GM20000 (cell line): ENCODE measurements around the gene ARHGEF19.
"Not testable (repeated sequence)": the region's sequence is repeated elsewhere in the genome, so short reads cannot be mapped to it uniquely, and the experiment has no call there.

ENCODE experiments used
- DNase-seq: peaks from one replicate; pipeline ENCODE4 v3.0.0; 2012; ENCODE audit warnings: low spot score
- CTCF ChIP-seq: IDR thresholded peaks from 2 replicates; pipeline ENCODE4 v1.5.1; 2012; ENCODE audit warnings: mild to moderate bottlenecking, control low read depth; ENCODE audit errors: extremely low read depth, missing control alignments

ARHGEF19 gene

DNA sequence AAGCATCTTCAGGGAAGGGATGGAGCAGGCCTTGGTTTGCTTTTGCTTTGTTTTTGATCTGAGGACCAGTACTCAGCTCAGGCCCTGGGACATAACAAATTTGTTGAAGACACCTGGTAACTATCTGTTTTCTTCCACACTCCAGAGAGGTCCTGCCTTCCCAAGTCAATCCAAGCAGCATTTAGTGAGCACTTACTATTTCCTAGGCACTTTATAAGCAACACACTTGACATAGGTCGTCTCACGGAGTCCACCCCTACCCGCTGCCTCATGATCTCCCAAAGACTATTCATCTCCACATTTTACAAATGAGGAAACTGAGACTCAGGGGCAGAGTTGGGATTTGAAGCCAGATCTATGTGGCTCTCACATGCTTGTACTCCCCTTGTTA lies 42.2 kb downstream of the ARHGEF19 start:
- DNase-seq = no peak
- no peak for TF ChIP-seq CTCF

DNA sequence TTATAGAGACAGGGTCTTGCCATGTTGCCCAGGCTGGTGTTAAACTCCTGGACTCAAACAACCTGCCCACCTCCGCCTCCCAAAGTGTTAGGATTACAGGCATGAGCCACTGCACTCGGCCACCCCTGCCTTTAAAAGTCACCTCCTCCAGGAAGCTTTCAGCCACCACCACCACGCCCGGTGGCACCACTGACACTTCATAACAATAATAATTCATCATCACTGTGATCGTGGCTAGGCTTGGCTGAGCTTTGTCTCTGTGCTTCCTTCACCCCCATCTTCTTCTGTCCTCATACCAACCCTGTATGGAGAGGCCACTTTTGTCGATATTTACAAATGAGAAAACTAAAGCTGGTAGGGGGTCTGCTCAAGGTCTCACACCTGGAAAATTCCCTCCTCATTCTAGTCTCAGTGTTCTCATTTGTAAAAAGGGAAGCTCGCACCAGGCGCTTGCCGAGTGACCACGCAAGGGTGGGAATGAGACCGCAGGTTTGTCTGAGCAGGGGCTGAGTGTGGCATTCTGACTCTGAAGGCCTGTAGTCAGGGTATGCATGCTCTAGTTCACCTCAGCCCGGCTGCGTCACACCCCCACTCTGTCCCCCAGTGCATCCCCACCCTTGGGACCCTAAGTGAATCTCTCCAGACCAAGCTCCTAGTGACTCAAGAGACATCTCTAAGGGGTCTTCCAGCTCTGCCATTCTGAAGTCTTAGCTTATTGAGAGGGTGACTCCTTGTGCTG lies 43.7 kb downstream of the ARHGEF19 start:
- no peak for DNase-seq
- no peak for TF ChIP-seq CTCF

- DNase-seq = not testable (repeated sequence)
Measured at GRCh38 chr1:16168144-16168495, 44.3 kb downstream of the ARHGEF19 start.

GRCh38 chr1:16167331-16168143 lies 44.9 kb downstream of the ARHGEF19 start:
- DNase-seq = peak; percentile 89
- no peak for TF ChIP-seq CTCF

- DNase-seq = no peak
- TF ChIP-seq CTCF = no peak
Measured at GRCh38 chr1:16166117-16166516, 46.3 kb downstream of the ARHGEF19 start.

- no peak for TF ChIP-seq CTCF
Measured at GRCh38 chr1:16165548-16165947, 46.9 kb downstream of the ARHGEF19 start.

DNA sequence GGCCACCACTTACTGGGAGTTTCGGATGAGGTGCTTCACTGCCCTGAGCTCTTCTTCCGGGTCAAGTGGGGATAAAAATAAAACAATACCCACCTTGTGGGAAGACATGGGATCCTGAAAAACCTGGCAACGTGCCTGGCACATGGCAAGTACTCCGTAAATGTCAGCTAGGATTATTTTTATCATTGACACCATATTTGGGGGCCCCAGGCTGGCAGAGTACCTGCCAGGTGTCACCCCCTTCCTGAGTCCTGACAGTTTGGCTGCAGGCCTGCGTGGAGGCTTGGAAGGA lies 47.4 kb downstream of the ARHGEF19 start:
- DNase-seq = no peak
- no peak for TF ChIP-seq CTCF

More at GRCh38 chr1:16165548-16165947, 46.9 kb downstream of the ARHGEF19 start:
- no peak for DNase-seq
